A549 (cell line): ENCODE data around the gene DGKD. TPM values are rescaled to one million over a fixed set of nuclear protein-coding genes. Genes with fewer than 3 reads are reported as not detected.
A peak's percentile ranks its signal among the peaks of the same experiment; 100 is the strongest.

Experiments used
- ATAC-seq, 2 experiments: fragments of 200-7000 bp in 1 of 2; fragments of >200 bp in 1 of 2; cut with Nextera tagmentation in 1 of 2; cut with Tn5 transposase in 1 of 2; 3 replicates each; pipeline versions ENCODE4 v1.8.0 to v1.9.1; 2018 to 2020; ENCODE audit warnings: mild to moderate bottlenecking in 1 of 2, moderate library complexity in 1 of 2
- CTCF ChIA-PET: fragments of 300-600 bp; sonication (Branson Sonifier 250); formaldehyde crosslinking; extraction: SDS; loops from one replicate; lab custom pipeline; 2021; ENCODE audit warnings: antibody characterized with exemption, inconsistent platforms; lab: Yijun Ruan, JAX
- POLR2A ChIA-PET: fragments of 350-600 bp; formaldehyde crosslinking; extraction: SDS; loops from one replicate; lab custom pipeline; 2021; ENCODE audit warnings: antibody characterized with exemption, inconsistent platforms; lab: Yijun Ruan, JAX
- DNase-seq, 2 experiments: peaks; one replicate each; pipeline versions ENCODE4 v3.0.0 to v3.0.0-alpha.2; 2011 to 2016; ENCODE audit warnings: low read depth in 1 of 2, low spot score in 1 of 2
- FAIRE-seq: peaks from 2 replicates; lab custom pipeline; 2011; peaks lifted over from hg19 to GRCh38; lab: Jason Lieb, UNC
- H3K27ac ChIP-seq, 2 experiments: fragments of >200 bp; sonication (Bioruptor Twin); formaldehyde crosslinking; 3 replicates each; pipeline ENCODE4 v1.5.1; 2016 to 2017
- H3K4me1 ChIP-seq: fragments of >200 bp; sonication (Bioruptor Twin); formaldehyde crosslinking; 3 replicates; pipeline ENCODE4 v1.6.1; 2016
- H3K4me2 ChIP-seq: fragments of >200 bp; sonication (Bioruptor Twin); formaldehyde crosslinking; 3 replicates; pipeline ENCODE4 v1.6.1; 2016
- H3K4me3 ChIP-seq: fragments of >200 bp; sonication (Bioruptor Twin); formaldehyde crosslinking; 3 replicates; pipeline ENCODE4 v1.5.1; 2016
- H3K9me3 ChIP-seq: fragments of >200 bp; sonication (Bioruptor Twin); formaldehyde crosslinking; 3 replicates; pipeline ENCODE4 v1.6.1; 2016
- CBX8 ChIP-seq: fragments of 200-600 bp; sonication (generic); IDR thresholded peaks from 2 replicates; pipeline ENCODE4 v1.6.1; 2016
- CHD4 ChIP-seq: fragments of 200-600 bp; sonication (generic); IDR thresholded peaks from 2 replicates; pipeline ENCODE4 v1.6.1; 2016; ENCODE audit warnings: antibody characterized with exemption, mild to moderate bottlenecking, borderline replicate concordance
- EHF ChIP-seq: fragments of 250-450 bp; sonication (Bioruptor Pico); IDR thresholded peaks from 2 replicates; pipeline ENCODE4 v1.5.0; 2020; ENCODE audit warnings: mild to moderate bottlenecking
- EHMT2 ChIP-seq: fragments of 200-600 bp; sonication (generic); IDR thresholded peaks from 2 replicates; pipeline ENCODE4 v1.6.1; 2016; ENCODE audit warnings: antibody characterized with exemption, low read depth, mild to moderate bottlenecking, moderate library complexity
- EP300 ChIP-seq, 2 experiments: fragments of >200 bp; sonication (Bioruptor Twin); formaldehyde crosslinking; IDR thresholded peaks; 2 replicates in 1 of 2; 3 replicates in 1 of 2; pipeline ENCODE4 v1.6.1; 2016 to 2017
- FOSL2 ChIP-seq, 2 experiments: fragments of 450-650 bp in 1 of 2; fragments of >200 bp in 1 of 2; sonication (Bioruptor Twin) in 1 of 2; formaldehyde crosslinking; IDR thresholded peaks; 2 replicates each; pipeline versions ENCODE4 v1.5.0 to v1.6.1; 2016 to 2020; ENCODE audit warnings: mild to moderate bottlenecking in 1 of 2, moderate library complexity in 1 of 2
- HEYL ChIP-seq: fragments of 250-450 bp; sonication (Bioruptor Pico); IDR thresholded peaks from 2 replicates; pipeline ENCODE4 v1.8.0; 2021; ENCODE audit warnings: mild to moderate bottlenecking, moderate library complexity
- HMGXB4 ChIP-seq: fragments of 250-450 bp; sonication (Bioruptor Pico); IDR thresholded peaks from 2 replicates; pipeline ENCODE4 v1.5.0; 2021; ENCODE audit warnings: mild to moderate bottlenecking, moderate library complexity, borderline replicate concordance
- MYC ChIP-seq: IDR thresholded peaks from 2 replicates; pipeline ENCODE4 v1.6.1; 2012; ENCODE audit warnings: mild to moderate bottlenecking, inconsistent platforms, low read length, improper control_type of control experiment, borderline replicate concordance
- NFE2L2 ChIP-seq: fragments of 150-350 bp; conservative IDR thresholded peaks from 2 replicates; pipeline ENCODE4 v1.6.1; 2014; ENCODE audit warnings: low read length
- NR3C1 ChIP-seq: fragments of >200 bp; sonication (Bioruptor Twin); formaldehyde crosslinking; IDR thresholded peaks from 3 replicates; pipeline ENCODE4 v1.6.1; 2017
- PBX3 ChIP-seq: IDR thresholded peaks from 2 replicates; pipeline ENCODE4 v1.6.1; 2012
- POLR2A ChIP-seq: IDR thresholded peaks from 2 replicates; pipeline ENCODE4 v1.6.1; 2012; ENCODE audit warnings: mild to moderate bottlenecking, low read length
- RCOR1 ChIP-seq: fragments of 150-350 bp; IDR thresholded peaks from 2 replicates; pipeline ENCODE4 v1.6.1; 2014; ENCODE audit warnings: antibody characterized with exemption, low read length, low read depth
- RFX5 ChIP-seq: fragments of 450-650 bp; IDR thresholded peaks from 2 replicates; pipeline ENCODE4 v1.7.1; 2014; ENCODE audit warnings: antibody characterized with exemption, mild to moderate bottlenecking, moderate library complexity
- RNF2 ChIP-seq: fragments of 200-600 bp; sonication (generic); IDR thresholded peaks from 2 replicates; pipeline ENCODE4 v1.6.1; 2016; ENCODE audit warnings: low read depth, mild to moderate bottlenecking, antibody characterized with exemption, moderate library complexity, borderline replicate concordance
- SREBF2 ChIP-seq: fragments of 450-650 bp; IDR thresholded peaks from 2 replicates; pipeline ENCODE4 v1.6.1; 2014; ENCODE audit warnings: mild to moderate bottlenecking, moderate library complexity
- ZFP36 ChIP-seq: fragments of 450-650 bp; IDR thresholded peaks from 2 replicates; pipeline ENCODE4 v1.6.1; 2014; ENCODE audit warnings: borderline replicate concordance; ENCODE audit not compliant: partially characterized antibody
- ZNF302 ChIP-seq: fragments of 250-450 bp; sonication (Bioruptor Pico); IDR thresholded peaks from 2 replicates; pipeline ENCODE4 v1.9.0; 2021; ENCODE audit warnings: inconsistent platforms, mild to moderate bottlenecking, moderate library complexity
- WGBS: methylation state at CpG from one replicate; pipeline ENCODE4 v1.1.6; 2017; ENCODE audit errors: missing lambda C conversion rate; 5-methylcytosine and 5-hydroxymethylcytosine counted together
- polyA plus RNA-seq, 4 experiments: library from polyadenylated mRNA; depleted of rRNA in 3 of 4; stranded (reverse); fragments of >200 nt; fragmentation: RNase III in 1 of 4; extraction: RNeasy Plus Mini Kit Qiagen cat#74134 plus additional on column Dnase treatment in 1 of 4; gene quantifications; 2 replicates in 3 of 4; 3 replicates in 1 of 4; pipeline ENCODE4 v1.2.3, GENCODE V29; 2011 to 2017
- TF ChIP-seq, protein P1 (sequence below): fragments of >200 bp; sonication (Bioruptor Twin); formaldehyde crosslinking; IDR thresholded peaks from 3 replicates; pipeline ENCODE4 v1.6.1; 2016

DGKD gene
- polyA plus RNA-seq, 2 of the 4 experiments (the other 2 are of a cell fraction) = 68.8 to 99.6 TPM

DNA sequence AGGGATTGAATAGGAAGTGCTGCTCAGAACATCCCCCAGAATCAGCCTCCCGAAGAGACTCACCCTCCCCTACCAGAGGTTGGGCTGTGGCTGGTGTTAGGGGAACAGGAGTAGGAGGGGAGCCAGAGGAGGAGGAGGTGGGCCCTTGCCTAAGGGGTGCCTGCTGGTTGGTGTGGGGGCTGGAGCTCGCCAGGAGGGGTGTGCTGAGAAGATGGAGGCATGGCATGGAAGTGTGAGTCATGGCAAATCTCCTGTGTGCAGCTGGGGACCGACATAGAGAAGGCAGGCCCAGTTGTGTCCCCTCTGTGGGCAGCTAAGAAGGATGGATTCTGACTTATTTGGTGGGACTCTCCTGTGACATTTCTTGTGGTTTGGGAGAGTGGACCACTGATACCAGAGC lies 73.7 kb downstream of the DGKD start:
- peaks cover 88% of the 10 kb centered on the region for H3K4me1 ChIP-seq

GRCh38 chr2:233428438-233428837 lies 74.1 kb downstream of the DGKD start:
- ChIA-PET POLR2A (no interaction called here), CTCF (interaction anchor here (0.6 to 23.2 kb wide), 4 partner anchors 14 to 404 kb away, joined by 3 to 356 read pairs (median 6); no protein-coding TSS in a partner anchor)
- H3K4me1 ChIP-seq = peaks cover 87% of the 10 kb centered on the region

More for the DNA sequence above, 73.7 kb downstream of the DGKD start:
- FAIRE-seq = no peak
- peak; percentile 3 to 9; a peak in 2 of 6 replicates for ATAC-seq
- no peak for DNase-seq
- 67% methylated on average over 3 of the region's 3 CpGs for WGBS
- no peak for TF ChIP-seq POLR2A
- no peak for TF ChIP-seq RFX5
- no peak overlapping the region for H3K4me3 ChIP-seq
- CTCF ChIA-PET = interaction anchor here (0.6 to 23.2 kb wide), 5 partner anchors 14 to 421 kb away, joined by 3 to 356 read pairs (median 3); no protein-coding TSS in a partner anchor
- H3K4me2 ChIP-seq = peak overlapping the region; percentile 63
- peaks cover 10% of the 10 kb centered on the region for H3K9me3 ChIP-seq
- peak overlapping the region; percentile 95 to 99 for H3K27ac ChIP-seq
- POLR2A ChIA-PET = no interaction called here

GRCh38 chr2:233429175-233429897 lies 75.0 kb downstream of the DGKD start:
- POLR2A ChIA-PET = no interaction called here
- Histone ChIP-seq H3K4me3 (no peak overlapping the region), H3K9me3 (peaks cover 10% of the 10 kb centered on the region), H3K4me2 (peak overlapping the region; percentile 63), H3K4me1 (peaks cover 84% of the 10 kb centered on the region), H3K27ac (peak overlapping the region; percentile 95 to 99)
- FAIRE-seq (no peak), DNase-seq (no peak), ATAC-seq (peak; percentile 31 to 35; a peak in 4 of 6 replicates)
- CTCF ChIA-PET = interaction anchor here (1.0 to 23.2 kb wide), 4 partner anchors 14 to 404 kb away, joined by 3 to 356 read pairs (median 4); partner anchors contain the start of gene ATG16L1
- 65% methylated on average over 20 of the region's 20 CpGs for WGBS
- TF ChIP-seq POLR2A = no peak
- no peak for TF ChIP-seq NFE2L2
- TF ChIP-seq ZNF302 (CRISPR knock-in tag) = no peak

More at GRCh38 chr2:233428438-233428837, 74.1 kb downstream of the DGKD start:
- WGBS = 91% methylated on average over 7 of the region's 7 CpGs
- no peak for DNase-seq
- Histone ChIP-seq H3K4me2 (peak overlapping the region; percentile 63), H3K9me3 (peaks cover 10% of the 10 kb centered on the region), H3K4me3 (no peak overlapping the region), H3K27ac (peak overlapping the region; percentile 95 to 99)
- TF ChIP-seq ZFP36 (no peak), NR3C1 (no peak), MYC (no peak), EP300 (IDR thresholded peaks at IDR 0.05) (no peak), HMGXB4 (CRISPR knock-in tag) (no peak), POLR2A (no peak), CHD4 (no peak), FOSL2 (IDR thresholded peaks at IDR 0.05) (no peak), FOSL2 (CRISPR knock-in tag; IDR thresholded peaks at IDR 0.05) (no peak), RNF2 (no peak), EHF (CRISPR knock-in tag) (no peak), PBX3 (no peak), RCOR1 (no peak), HEYL (CRISPR knock-in tag) (no peak), CBX8 (no peak), EHMT2 (no peak), SREBF2 (no peak)
- TF ChIP-seq, protein P1, sequence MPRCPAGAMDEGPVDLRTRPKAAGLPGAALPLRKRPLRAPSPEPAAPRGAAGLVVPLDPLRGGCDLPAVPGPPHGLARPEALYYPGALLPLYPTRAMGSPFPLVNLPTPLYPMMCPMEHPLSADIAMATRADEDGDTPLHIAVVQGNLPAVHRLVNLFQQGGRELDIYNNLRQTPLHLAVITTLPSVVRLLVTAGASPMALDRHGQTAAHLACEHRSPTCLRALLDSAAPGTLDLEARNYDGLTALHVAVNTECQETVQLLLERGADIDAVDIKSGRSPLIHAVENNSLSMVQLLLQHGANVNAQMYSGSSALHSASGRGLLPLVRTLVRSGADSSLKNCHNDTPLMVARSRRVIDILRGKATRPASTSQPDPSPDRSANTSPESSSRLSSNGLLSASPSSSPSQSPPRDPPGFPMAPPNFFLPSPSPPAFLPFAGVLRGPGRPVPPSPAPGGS = no peak
- ATAC-seq = peak in 1 of 2 experiments; percentile 4; a peak in 1 of 6 replicates
- FAIRE-seq = no peak
